ENCODE results near the gene RASSF3. TPM values are rescaled to one million over a fixed set of nuclear protein-coding genes. Genes with fewer than 3 reads are reported as not detected.

The RASSF3 gene
- polyA plus RNA-seq, 1 donor from 2014 or later = 0.06 TPM

GRCh38 chr12:64646318-64646717 is 36.0 kb downstream of the RASSF3 start:
- no peaks in the 10 kb centered on the region for H4K20me1 ChIP-seq (ENCODE audit: insufficient read depth)
- H3K9me2 ChIP-seq (ENCODE audit: insufficient read depth, low read length) = no peaks in the 10 kb centered on the region
- H3K79me2 ChIP-seq (replicated peaks; ENCODE audit: insufficient read depth, low read length) = no peaks in the 10 kb centered on the region
- no peaks in the 10 kb centered on the region for H3K36me3 ChIP-seq (ENCODE audit: insufficient read depth, low read length)
- H3K27me3 ChIP-seq (ENCODE audit: insufficient read depth, low read depth, low read length) = no peaks in the 10 kb centered on the region
- H3K27ac ChIP-seq (ENCODE audit: low read length) = no peak overlapping the region
- no peak overlapping the region for H3K9ac ChIP-seq (ENCODE audit: low read length)
- H3K4me3 ChIP-seq (ENCODE audit: low read length) = no peak overlapping the region
- TF ChIP-seq REST (IDR thresholded peaks at IDR 0.05; ENCODE audit: borderline replicate concordance) = no peak
- TF ChIP-seq TAF1 (IDR thresholded peaks at IDR 0.05; ENCODE audit: low read depth) = no peak
- no peak for TF ChIP-seq POLR2AphosphoS5 (IDR thresholded peaks at IDR 0.05)
- no peak for TF ChIP-seq MXI1 (conservative IDR thresholded peaks at IDR 0.05; ENCODE audit: poor library complexity, severe bottlenecking)
- no peak for TF ChIP-seq EP300 (conservative IDR thresholded peaks at IDR 0.05; ENCODE audit: poor library complexity, severe bottlenecking)
- no peak for TF ChIP-seq RAD21 (conservative IDR thresholded peaks at IDR 0.05)
- no peak for TF ChIP-seq CTCF (IDR thresholded peaks at IDR 0.05; ENCODE audit: poor library complexity, severe bottlenecking)
- no peak for TF ChIP-seq SMC3 (conservative IDR thresholded peaks at IDR 0.05; ENCODE audit: poor library complexity)
- TF ChIP-seq EZH2 (IDR thresholded peaks at IDR 0.05; ENCODE audit: borderline replicate concordance, insufficient read depth, low read length, poor library complexity, severe bottlenecking) = no peak
- H3F3A ChIP-seq (ENCODE audit: insufficient read depth, low read length, poor library complexity, severe bottlenecking) = no peaks in the 10 kb centered on the region
- no peak overlapping the region for H3K4me2 ChIP-seq (ENCODE audit: low read length)
- no peaks in the 10 kb centered on the region for H3K9me3 ChIP-seq (ENCODE audit: low read length)
- H2AFZ ChIP-seq (ENCODE audit: low read depth, low read length) = no peak overlapping the region

GRCh38 chr12:64649487-64649886 is 39.2 kb downstream of the RASSF3 start:
- Histone ChIP-seq H3K27me3 (ENCODE audit: insufficient read depth, low read depth, low read length) (no peaks in the 10 kb centered on the region), H3K4me3 (ENCODE audit: low read length) (no peak overlapping the region), H4K20me1 (ENCODE audit: insufficient read depth) (no peaks in the 10 kb centered on the region), H3K9me2 (ENCODE audit: insufficient read depth, low read length) (no peaks in the 10 kb centered on the region), H3K79me2 (replicated peaks; ENCODE audit: insufficient read depth, low read length) (no peaks in the 10 kb centered on the region), H3K27ac (ENCODE audit: low read length) (no peak overlapping the region), H3K9ac (ENCODE audit: low read length) (no peak overlapping the region), H3K36me3 (ENCODE audit: insufficient read depth, low read length) (no peaks in the 10 kb centered on the region), H3F3A (ENCODE audit: insufficient read depth, low read length, poor library complexity, severe bottlenecking) (no peaks in the 10 kb centered on the region), H2AFZ (ENCODE audit: low read depth, low read length) (no peak overlapping the region), H3K9me3 (ENCODE audit: low read length) (no peaks in the 10 kb centered on the region), H3K4me2 (ENCODE audit: low read length) (no peak overlapping the region)
- TF ChIP-seq RAD21 (conservative IDR thresholded peaks at IDR 0.05) (no peak), CTCF (IDR thresholded peaks at IDR 0.05; ENCODE audit: poor library complexity, severe bottlenecking) (no peak), POLR2AphosphoS5 (IDR thresholded peaks at IDR 0.05) (no peak), SMC3 (conservative IDR thresholded peaks at IDR 0.05; ENCODE audit: poor library complexity) (no peak), EP300 (conservative IDR thresholded peaks at IDR 0.05; ENCODE audit: poor library complexity, severe bottlenecking) (no peak), TAF1 (IDR thresholded peaks at IDR 0.05; ENCODE audit: low read depth) (no peak), REST (IDR thresholded peaks at IDR 0.05; ENCODE audit: borderline replicate concordance) (no peak), MXI1 (conservative IDR thresholded peaks at IDR 0.05; ENCODE audit: poor library complexity, severe bottlenecking) (no peak), EZH2 (IDR thresholded peaks at IDR 0.05; ENCODE audit: borderline replicate concordance, insufficient read depth, low read length, poor library complexity, severe bottlenecking) (no peak)

Measured in neural cell (in vitro differentiated cells).